ENCODE results near the gene FGFR2. TPM values are rescaled to one million over a fixed set of nuclear protein-coding genes. Genes with fewer than 3 reads are reported as not detected.

Gene FGFR2
- total and polyA plus RNA-seq, 8 donors, result 48.0 to 350 (median 278) TPM

GRCh38 chr10:121640266-121640665 lies 42.0 kb upstream of the FGFR2 start:
- ATAC-seq, result no peak
- Histone ChIP-seq H3K27ac (no peak overlapping the region), H3K27me3 (peaks cover 0 to 6% of the 10 kb centered on the region in 2 donors), H3K4me1 (no peaks in the 10 kb centered on the region), H3K4me3 (no peak overlapping the region), H3K9me3 (peaks cover 0 to 20% of the 10 kb centered on the region in 2 donors), H3K36me3 (no peaks in the 10 kb centered on the region)
- intact Hi-C loops (cut with DNase I), result no loop called here
- no peak for TF ChIP-seq CTCF (IDR thresholded peaks at IDR 0.05)
- DNase-seq, result no peak

GRCh38 chr10:121639416-121639815 lies 41.2 kb upstream of the FGFR2 start:
- ATAC-seq (no peak), DNase-seq (no peak)
- TF ChIP-seq CTCF (IDR thresholded peaks at IDR 0.05), result no peak
- Histone ChIP-seq H3K27ac (no peak overlapping the region), H3K9me3 (peaks cover 0 to 20% of the 10 kb centered on the region in 2 donors), H3K36me3 (no peaks in the 10 kb centered on the region), H3K4me3 (no peak overlapping the region), H3K27me3 (peaks cover 0 to 3% of the 10 kb centered on the region in 2 donors), H3K4me1 (no peaks in the 10 kb centered on the region)
- intact Hi-C loops (cut with DNase I), result no loop called here

GRCh38 chr10:121637437-121637836 lies 39.2 kb upstream of the FGFR2 start:
- ATAC-seq, result no peak
- no peaks in the 10 kb centered on the region for H3K4me1 ChIP-seq
- no peak for DNase-seq
- intact Hi-C loops (cut with DNase I), result no loop called here
- no peaks in the 10 kb centered on the region for H3K36me3 ChIP-seq
- no peak overlapping the region for H3K27ac ChIP-seq
- no peak for TF ChIP-seq CTCF (IDR thresholded peaks at IDR 0.05)
- H3K9me3 ChIP-seq, result peaks cover 0 to 20% of the 10 kb centered on the region in 2 donors
- no peak overlapping the region for H3K4me3 ChIP-seq
- H3K27me3 ChIP-seq, result no peaks in the 10 kb centered on the region

GRCh38 chr10:121633056-121633455 lies 34.8 kb upstream of the FGFR2 start:
- intact Hi-C loops (cut with DNase I), result no loop called here
- TF ChIP-seq CTCF (IDR thresholded peaks at IDR 0.05), result no peak
- Histone ChIP-seq H3K4me3 (no peak overlapping the region), H3K4me1 (no peaks in the 10 kb centered on the region), H3K9me3 (peaks cover 0 to 8% of the 10 kb centered on the region in 2 donors), H3K27ac (no peak overlapping the region), H3K27me3 (no peaks in the 10 kb centered on the region), H3K36me3 (no peaks in the 10 kb centered on the region)
- no peak for ATAC-seq
- no peak for DNase-seq

- no peak for TF ChIP-seq CTCF (IDR thresholded peaks at IDR 0.05)
- Histone ChIP-seq H3K36me3 (no peaks in the 10 kb centered on the region), H3K27me3 (no peaks in the 10 kb centered on the region), H3K4me1 (no peaks in the 10 kb centered on the region), H3K27ac (no peak overlapping the region), H3K9me3 (no peaks in the 10 kb centered on the region), H3K4me3 (no peak overlapping the region)
- DNase-seq (peak in 2 of 4 donors; percentile 53 to 56), ATAC-seq (peak; percentile 55)
- intact Hi-C loops (cut with DNase I), result no loop called here
Measured at GRCh38 chr10:121631365-121632029, 33.3 kb upstream of the FGFR2 start.

Measured in left lung (tissue), 10 donors.